Activated CD4-positive, alpha-beta T cell treated with anti-CD3 and anti-CD28 coated beads, Interleukin-10, Interleukin-2, amounts not matched to agents 100 ng/mL and 50 ng/mL, durations not matched to agents 16 hours and 8 hours (primary cell): ENCODE measurements around the gene PRF1.
"Not testable (repeated sequence)": the region's sequence is repeated elsewhere in the genome, so short reads cannot be mapped to it uniquely, and the experiment has no call there.

Experiments
- DNase-seq: peaks from one replicate; pipeline ENCODE4 v3.0.0-alpha.2; 2020

PRF1 gene

DNA sequence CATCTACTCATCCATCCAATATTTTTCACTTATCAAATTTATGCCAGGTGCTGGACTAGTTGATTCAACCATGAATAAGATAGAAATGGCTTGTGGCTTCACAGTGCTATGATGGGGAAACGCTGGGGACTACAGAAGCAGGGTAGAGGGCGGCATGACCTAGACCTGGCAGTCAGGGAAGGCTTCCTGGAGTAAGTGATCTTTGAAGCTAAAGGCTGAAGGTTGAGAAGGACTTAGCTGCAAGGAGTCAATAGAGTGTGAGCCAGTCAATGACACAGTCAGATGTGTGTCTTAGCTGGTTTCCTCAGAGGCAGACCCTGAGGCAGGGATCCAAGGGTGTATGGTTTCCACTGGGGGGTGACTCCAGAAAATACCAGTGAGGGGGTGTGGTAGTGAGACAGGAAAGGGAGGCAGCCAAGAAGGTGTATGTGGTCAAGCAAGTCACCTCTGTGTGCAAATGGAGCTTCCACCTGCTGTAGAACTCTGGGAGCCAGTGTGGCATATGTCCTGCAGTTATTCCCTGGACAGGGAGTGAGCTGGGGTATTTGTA, 10.3 kb downstream of the PRF1 start:
- DNase-seq: no peak

DNA sequence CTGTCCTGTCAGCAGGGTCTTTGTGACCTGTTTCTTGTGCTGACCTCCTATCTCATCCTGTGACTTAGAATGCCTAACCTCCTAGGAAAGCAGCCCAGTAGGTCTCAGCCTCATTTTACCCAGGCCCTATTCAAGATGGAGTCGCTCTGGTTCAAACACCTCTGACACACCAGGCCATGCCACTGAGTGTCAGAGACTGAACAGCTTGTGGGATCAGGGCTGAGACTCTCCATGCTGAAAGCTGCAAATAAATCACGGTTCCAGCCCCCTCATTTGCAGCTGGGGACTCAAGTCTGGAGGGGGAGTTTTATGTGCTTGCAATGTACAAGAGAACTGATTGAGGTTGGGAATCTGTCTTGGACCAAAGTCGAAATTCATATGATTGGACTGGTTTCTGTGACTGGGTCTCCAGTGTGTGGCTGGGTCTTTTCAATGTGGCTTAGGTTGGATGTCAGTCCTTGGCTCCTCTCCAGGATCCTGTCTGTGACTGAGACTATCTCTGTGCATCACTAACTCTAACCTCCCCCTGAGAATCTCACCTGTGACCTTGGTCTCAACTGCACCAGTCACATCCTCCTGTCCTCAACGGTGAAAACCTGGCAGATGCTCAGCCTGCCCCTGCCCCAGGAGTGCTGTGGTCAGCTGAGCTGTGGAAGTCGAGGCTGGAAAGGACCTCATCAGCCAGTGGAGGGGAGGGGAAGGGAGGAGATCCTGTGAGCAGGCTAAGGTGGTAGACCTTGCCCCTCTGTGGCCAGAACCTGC, 11.7 kb downstream of the PRF1 start:
- DNase-seq: no peak

DNA sequence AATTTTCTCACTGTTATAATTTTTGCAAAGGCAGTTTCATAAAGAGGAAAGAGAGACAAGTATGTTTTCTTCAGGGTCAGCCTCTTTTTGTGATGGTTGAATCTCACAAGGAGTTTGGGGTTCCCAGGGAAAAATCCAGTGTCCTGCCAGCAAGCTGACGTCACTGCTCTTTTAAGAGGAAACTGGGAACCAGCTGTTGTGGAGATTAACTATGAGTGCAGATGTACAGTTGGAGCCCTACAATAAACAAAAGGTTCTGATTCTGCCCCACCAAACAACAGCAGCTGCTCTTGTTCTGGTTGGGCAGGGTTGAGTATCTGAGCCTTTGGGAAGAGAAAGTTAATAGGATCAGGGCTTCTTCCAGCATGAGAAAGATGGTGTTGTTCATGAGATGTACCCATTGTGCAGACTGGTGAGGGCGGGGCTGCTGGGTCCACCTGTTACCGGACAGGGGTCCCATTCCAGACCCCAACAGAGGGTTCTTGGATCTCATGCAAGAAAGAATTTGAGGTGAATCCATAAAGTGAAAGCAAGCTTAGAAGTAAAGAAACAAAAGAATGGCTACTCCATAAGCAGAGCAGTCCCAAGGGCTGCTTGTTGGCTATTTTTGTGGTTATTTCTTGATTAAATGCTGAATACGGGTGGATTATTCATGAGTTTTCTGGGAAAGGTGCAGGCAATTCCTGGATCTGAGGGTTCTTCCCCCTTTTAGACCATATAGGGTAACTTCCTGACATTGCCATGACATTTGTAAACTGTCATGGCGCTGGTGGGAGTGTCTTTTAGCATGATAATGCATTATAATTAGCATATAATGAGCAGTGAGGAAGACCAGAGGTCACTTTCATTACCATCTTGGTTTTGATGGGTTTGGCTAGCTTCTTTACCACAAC, 12.5 kb downstream of the PRF1 start:
- DNase-seq: no peak

DNA sequence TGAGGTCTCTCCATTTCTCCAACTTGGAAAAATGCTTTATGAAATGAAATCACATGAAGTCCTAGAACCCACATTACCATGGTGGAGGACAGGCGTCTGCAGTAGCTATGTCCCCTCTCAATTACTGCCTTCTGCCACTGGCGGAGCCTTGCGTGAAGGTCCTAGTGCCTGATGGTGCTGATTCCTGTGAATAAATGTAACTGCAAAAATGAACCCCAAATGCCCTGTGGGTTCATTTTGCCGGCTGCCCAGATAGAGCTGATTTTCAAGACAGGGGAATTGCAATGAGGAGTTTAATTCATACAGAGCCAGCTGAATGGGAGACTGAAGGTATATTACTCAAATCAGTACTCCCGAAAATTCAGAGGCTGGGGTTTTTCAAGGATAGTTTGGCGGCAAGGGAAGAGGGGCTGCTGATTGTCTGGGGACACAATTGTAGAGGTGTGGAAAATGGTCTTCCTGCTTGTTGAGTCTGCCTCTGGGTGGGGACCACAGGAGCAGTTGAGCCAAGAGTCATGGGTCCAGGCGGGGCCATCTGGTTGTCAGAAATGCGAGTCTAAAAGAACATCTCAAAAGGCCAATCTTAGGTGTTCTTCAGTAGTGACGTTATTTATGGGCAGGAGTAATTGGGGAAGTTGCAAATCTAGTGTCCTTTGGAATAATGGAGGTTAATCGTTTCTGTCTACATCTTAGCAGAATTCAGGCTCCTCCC, 13.5 kb downstream of the PRF1 start:
- DNase-seq: no peak

DNA sequence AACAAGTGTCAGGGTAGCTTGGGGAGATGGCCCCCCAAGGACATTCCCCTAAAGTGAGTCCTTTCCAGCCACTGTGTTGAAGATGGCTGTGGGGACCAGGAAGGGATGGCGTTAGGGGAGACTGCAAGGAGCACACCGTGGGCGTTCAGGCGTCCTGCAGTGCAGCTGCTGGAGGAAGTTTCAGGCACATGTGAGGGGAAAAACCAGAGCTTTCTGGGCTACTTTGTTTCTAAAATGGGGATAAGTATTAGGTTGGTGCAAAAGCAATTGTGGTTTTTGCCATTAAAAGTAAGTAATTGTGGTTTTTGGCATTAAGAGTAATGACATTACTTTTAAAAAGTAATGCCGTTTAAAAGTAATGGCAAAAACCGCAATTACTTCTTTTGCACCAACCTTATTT, 14.3 kb downstream of the PRF1 start:
- no peak for DNase-seq

DNA sequence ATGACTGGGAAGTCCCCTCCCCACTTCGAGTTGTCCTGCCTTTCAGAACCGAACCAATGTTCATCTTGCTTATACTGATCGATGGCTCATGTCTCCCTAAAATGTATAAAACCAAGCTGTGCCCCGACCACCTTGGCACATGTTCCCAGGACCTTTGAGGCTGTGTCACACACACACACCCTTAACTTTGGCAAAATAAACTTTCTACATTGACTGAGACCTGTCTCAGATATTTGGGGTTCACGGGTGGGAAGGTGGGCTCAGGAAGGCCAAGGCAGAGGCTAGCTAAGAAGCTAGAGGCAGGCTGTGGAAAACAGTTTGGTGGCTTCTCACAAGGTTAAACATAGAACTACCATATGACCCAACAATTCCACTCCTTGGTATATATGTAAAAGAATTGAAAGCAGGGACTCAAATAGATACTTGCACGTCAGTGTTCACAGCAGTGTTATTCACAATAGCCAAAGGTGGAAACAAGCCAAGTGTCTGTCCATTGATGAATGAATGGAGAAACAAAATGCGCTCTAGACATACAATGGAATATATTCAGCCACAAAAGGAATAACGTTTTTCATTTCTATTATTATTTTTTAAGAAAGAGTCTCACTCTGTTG, 15.4 kb downstream of the PRF1 start:
- DNase-seq: peak; percentile 65

GRCh38 chr10:70586348-70586930, 16.1 kb downstream of the PRF1 start:
- DNase-seq: no peak

GRCh38 chr10:70585578-70586169, 16.9 kb downstream of the PRF1 start:
- DNase-seq: no peak

DNA sequence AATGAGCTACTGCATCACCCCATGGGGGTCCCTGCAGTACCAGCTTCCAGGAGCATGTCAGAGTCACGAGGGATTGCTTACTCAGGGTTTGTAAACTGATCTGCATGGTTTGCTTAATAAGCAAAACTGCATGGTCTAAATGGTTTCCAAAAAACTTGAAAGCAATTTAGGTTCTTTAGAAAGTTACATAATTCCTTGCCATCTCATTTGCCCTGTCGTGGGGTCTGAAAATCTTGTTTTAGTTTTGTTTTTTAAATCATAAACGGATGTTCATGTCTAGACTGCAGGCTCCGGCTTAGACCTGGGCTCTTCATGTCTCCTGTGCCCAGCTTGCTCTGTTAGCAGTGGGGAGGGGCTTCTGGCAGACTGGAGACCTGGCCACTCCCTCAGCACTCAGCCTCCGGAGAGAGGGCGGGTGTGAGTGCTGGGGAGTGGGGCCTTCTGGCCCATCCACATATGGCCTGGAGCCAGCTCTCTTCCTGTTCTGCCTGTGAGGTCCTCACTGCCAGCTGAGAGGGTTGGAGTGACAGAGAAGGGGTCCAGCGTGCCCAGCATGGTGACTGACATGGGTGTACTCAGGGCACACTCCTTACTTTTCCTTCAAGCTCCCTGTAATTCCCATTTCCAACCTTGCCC, 17.5 kb downstream of the PRF1 start:
- no peak for DNase-seq

GRCh38 chr10:70584366-70584765, 18.2 kb downstream of the PRF1 start:
- DNase-seq: no peak

- DNase-seq: no peak
Measured at GRCh38 chr10:70583669-70584037, 18.9 kb downstream of the PRF1 start.

DNA sequence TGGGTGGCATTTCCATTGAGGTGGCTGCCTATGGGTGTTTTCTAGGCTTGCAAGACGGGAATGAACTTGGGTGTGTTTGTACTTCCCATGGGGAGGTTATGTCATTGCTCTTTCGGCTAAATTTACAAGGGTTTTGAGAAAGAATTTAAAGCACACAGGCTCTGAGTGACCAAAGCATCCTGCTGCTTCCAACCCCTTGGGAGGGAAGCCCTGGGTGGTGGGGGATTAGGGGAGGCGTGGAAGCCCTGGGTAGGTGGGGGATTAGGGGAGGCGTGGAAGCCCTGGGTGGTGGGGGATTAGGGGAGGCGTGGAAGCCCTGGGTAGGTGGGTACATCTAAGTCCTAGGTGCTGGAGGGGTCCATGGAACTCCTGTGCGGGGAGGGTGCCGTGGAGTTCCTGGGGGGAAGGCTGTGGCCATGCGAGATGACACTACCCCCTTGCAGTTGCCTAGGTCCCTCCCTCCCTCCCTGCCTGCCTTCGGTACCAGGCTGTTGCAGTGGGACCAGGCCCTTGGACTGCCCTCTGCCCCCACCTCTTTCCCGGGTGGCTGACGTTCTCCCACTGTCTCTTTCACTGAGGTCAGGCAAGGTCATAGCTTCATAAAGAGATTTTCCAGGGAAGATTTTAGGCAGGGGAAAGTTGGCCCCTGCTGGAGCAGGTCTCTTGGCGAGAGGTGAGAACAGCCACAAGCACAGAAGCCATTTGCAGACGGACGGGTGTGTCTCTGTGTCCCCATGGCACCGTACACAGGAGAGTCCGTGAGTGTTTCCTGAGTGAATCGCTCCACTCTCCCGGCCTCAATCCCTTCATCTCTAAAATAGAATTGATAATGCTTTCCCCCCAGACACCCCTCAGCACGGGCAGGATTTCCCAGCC, 19.5 kb downstream of the PRF1 start:
- DNase-seq: no peak

DNA sequence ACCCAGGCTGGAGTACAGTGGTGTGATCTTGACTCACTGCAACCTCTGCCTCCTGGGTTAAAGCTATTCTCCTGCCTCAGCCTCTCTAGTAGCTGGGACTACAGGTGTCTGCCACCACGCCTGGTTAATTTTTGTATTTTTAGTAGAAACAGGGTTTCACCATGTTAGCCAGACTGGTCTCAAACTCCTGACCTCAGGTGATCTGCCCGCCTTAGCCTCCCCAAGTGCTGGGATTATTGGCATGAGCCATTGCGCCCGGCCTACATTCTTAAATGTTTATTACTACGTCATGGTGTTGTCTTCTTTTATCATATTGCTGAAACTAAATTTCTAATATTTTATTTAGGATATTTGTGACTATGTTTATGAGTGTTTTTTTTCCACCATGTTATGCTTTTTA, 21.4 kb downstream of the PRF1 start:
- DNase-seq: not testable (repeated sequence)

DNA sequence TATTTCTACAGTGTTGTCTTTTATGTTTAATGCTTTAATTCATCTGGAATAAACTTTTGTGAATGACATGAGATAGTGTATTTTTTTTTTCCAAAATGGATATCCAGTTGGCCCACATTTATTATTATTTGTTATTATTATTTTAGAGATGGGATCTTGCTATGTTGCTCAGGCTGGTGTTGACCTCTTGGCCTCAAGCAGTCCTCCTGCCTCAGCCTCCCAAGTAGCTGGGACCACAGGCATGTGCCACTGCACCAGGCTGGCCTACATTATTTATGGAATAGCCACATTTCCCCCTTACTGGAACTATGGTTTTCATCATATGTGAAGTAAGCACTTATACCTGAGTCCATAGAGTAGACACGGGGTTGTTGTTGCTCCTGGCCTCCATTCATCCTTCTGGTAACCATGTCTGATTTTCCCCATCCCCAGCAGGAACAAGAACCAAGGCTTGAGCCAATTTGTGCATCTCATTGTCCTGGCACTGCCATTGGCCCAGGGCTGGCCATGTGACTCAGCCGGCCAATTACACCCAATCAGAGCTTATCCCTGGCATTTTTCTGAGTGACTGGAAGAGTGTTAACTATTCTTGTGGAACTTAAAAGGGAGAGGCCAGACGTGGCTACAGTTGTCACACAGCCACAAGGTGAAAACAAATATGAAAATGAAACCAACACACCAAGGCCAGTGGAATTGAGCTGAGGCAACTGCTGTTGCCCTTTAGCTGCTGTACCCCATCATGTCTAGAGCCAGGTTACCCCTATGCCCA, 23.1 kb downstream of the PRF1 start:
- peak; percentile 60 for DNase-seq

DNA sequence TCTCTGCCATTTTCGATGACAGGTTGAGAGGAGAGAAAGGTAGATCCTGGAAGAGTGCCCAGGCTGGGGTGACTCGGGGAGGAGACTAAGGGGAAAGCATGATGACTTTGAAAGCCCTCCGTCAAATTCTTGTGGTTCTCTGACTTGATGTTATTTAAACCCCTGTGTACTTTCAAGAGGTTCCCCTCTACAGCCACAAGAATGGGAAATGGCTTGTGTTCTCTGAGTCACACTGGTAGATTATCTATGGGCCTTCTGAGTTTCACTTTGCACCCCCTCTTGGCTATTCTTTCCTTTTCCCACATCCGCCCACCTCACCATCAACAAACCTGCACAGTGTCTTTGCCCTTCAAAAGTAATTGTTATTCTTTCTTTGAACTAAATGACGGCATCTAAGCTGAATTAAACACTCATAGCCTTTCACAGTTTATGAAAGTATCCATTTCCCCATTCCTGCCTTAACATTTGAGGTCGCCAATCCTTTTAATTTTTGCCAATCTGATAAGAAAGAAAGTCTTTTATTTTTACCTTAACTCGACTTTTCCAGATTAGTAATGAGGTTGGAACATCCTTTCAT, 24.1 kb downstream of the PRF1 start:
- peak; percentile 92 for DNase-seq

DNA sequence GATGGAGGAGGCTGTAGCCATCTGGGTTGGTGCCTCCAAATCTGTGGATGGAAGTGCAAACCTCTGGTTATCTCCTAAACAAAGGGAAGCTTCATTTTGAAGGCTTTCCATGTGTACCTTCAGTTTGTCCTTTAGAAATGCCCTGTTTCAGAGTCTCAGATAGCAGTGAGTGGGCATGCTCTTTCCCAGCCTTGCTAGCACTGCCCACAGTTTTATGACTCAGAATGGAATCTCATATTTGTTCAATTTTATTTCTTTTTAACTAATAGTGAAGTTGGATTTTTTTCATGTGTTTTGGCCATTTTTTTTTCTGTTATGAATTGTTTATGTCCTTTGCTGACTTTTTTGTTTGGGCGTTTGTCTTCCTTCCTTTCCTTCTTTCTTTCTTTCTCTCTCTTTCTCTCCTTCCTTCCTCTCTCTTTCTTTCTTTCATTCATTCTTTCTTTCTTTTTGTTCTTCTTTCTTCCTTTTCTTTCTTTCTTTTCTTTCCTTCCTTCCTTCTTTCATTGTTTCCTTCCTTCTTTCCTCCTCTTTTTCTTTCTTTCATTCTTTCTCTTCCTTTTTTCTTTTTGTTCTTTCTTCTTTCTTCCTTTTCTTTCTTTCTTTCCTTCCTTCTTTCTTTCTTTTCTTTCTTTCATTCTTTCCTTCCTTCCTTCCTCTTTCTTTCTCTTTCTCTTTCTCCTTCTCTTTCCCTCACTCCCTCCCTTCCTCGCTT, 25.6 kb downstream of the PRF1 start:
- peak; percentile 70 for DNase-seq

DNA sequence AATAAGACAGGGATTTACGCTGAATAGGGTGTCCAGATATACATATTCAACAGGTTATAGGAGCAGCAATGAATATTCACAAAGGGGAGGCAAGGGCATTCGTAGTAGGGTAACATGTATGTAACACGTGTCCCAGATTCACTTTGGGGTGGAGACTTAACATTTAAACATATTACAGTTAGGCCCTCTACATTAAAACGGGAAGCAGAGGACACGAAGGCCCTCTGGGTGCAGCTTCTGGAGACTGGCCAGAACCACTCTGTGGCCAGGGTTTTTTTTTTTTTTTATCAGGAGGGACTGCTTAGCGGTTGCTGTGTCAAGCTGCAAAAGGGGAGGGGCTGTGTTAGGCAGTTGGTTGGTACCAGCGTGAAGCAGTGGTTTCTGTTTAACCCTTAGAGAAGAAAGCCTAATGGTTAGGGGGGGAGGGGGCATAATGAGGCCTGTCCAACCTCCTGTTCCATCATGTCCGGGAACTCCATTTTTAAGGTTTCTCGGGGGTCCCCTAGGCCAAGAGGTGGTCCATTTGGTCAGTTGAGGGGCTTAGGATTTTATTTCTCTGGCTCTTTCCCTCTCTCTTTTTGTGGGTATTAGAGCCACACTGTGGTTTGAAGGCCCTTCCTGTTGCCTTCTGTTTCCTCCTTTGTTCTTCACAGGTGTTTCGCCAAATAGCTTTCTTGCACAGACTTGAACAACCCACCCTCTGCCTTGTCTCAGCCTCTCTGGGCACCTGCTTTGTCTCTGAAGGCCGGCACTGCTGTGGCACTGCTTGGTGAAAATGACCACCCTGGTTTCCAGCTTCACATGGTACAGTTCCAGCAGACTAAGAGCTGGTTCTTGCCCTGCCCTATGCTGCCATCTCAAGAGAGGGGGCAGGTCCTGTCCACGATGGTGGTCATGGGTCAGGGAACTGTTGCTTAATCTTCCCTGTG, 26.4 kb downstream of the PRF1 start:
- DNase-seq: peak; percentile 84
